GM12878 (cell line): ENCODE data around the gene ACAP2. TPM values are rescaled to one million over a fixed set of nuclear protein-coding genes. Genes with fewer than 3 reads are reported as not detected.

ENCODE experiments used
- ATAC-seq: fragments of 200-7000 bp; cut with Tn5 transposase; 3 replicates; pipeline ENCODE4 v1.9.1; 2020; ENCODE audit warnings: mild to moderate bottlenecking, moderate library complexity
- BruUV-seq: library from RNA; stranded (reverse); fragments of 400-500 nt; replicated peaks from 2 replicates; lab custom pipeline; 2021; lab: Mats Ljungman, UMichigan
- CTCF ChIA-PET: fragments of 300-600 bp; sonication (Branson Sonifier 250); formaldehyde crosslinking; extraction: SDS; loops from one replicate; lab custom pipeline; 2021; ENCODE audit warnings: inconsistent platforms; lab: Yijun Ruan, JAX
- POLR2A ChIA-PET: fragments of 350-600 bp; formaldehyde crosslinking; extraction: SDS; loops from one replicate; lab custom pipeline; 2021; ENCODE audit warnings: inconsistent platforms; lab: Charles Lee
- RAD21 ChIA-PET: fragments of 300-600 bp; sonication (Branson Sonifier 250); formaldehyde crosslinking; loops from one replicate; lab custom pipeline; 2023; ENCODE audit warnings: antibody characterized with exemption; ENCODE audit not compliant: unreplicated experiment; lab: Charles Lee
- SMC1A ChIA-PET: fragments of 300-600 bp; sonication (Branson Sonifier 250); formaldehyde crosslinking; loops from one replicate; lab custom pipeline; 2023; ENCODE audit not compliant: unreplicated experiment, uncharacterized antibody; lab: Charles Lee
- DNase-seq: peaks from one replicate; pipeline ENCODE4 v3.0.0-alpha.2; 2011; ENCODE audit warnings: low read depth, low spot score
- FAIRE-seq: peaks from 3 replicates; lab custom pipeline; 2011; peaks lifted over from hg19 to GRCh38; lab: Jason Lieb, UNC
- H2AFZ ChIP-seq: 2 replicates; pipeline ENCODE4 v1.6.0; 2011; ENCODE audit warnings: low read depth, low read length, control low read depth; ENCODE audit not compliant: control insufficient read depth
- H3K27ac ChIP-seq: 2 replicates; pipeline ENCODE4 v1.5.1; 2011; ENCODE audit warnings: control low read depth; ENCODE audit not compliant: control insufficient read depth, insufficient read depth
- H3K27me3 ChIP-seq, 2 experiments: replicated peaks in 1 of 2; 2 replicates each; pipeline versions ENCODE4 v1.6.0 to v1.6.1; 2011; ENCODE audit warnings: low read length in 1 of 2; ENCODE audit not compliant: control insufficient read depth in 2 of 2, insufficient read depth in 2 of 2
- H3K36me3 ChIP-seq, 2 experiments: 2 replicates each; pipeline ENCODE4 v1.5.1; 2011; ENCODE audit warnings: low read length in 1 of 2; ENCODE audit not compliant: control insufficient read depth in 2 of 2, insufficient read depth in 2 of 2
- H3K4me1 ChIP-seq: 2 replicates; pipeline ENCODE4 v1.6.1; 2011; ENCODE audit warnings: mild to moderate bottlenecking, low read length, moderate library complexity, mixed read lengths; ENCODE audit not compliant: control insufficient read depth, insufficient read depth
- H3K4me2 ChIP-seq: 2 replicates; pipeline ENCODE4 v1.6.0; 2011; ENCODE audit warnings: control low read depth; ENCODE audit not compliant: control insufficient read depth, insufficient read depth
- H3K4me3 ChIP-seq: fragments of 200-600 bp; sonication (generic); 2 replicates; pipeline ENCODE4 v1.5.1; 2016
- H3K79me2 ChIP-seq: 2 replicates; pipeline ENCODE4 v1.6.0; 2011; ENCODE audit warnings: low read length; ENCODE audit not compliant: control insufficient read depth, insufficient read depth
- H3K9ac ChIP-seq: 2 replicates; pipeline ENCODE4 v1.8.0; 2011; ENCODE audit warnings: low read length, control low read depth, mixed read lengths; ENCODE audit not compliant: control insufficient read depth, insufficient read depth
- H3K9me3 ChIP-seq: replicated peaks from 3 replicates; pipeline ENCODE4 v1.5.1; 2011; ENCODE audit warnings: mild to moderate bottlenecking, low read length; ENCODE audit not compliant: control insufficient read depth, insufficient read depth
- H4K20me1 ChIP-seq: 2 replicates; pipeline ENCODE4 v1.6.0; 2011; ENCODE audit not compliant: control insufficient read depth, insufficient read depth
- EGR1 ChIP-seq, 2 experiments: IDR thresholded peaks; 1 replicate in 1 of 2; 2 replicates in 1 of 2; pipeline ENCODE4 v1.6.1; 2011 to 2012; ENCODE audit warnings: low read depth in 2 of 2, low read length in 2 of 2, borderline replicate concordance in 1 of 2, mild to moderate bottlenecking in 1 of 2, moderate library complexity in 1 of 2
- ETV6 ChIP-seq, 2 experiments: fragments of 450-650 bp in 1 of 2; IDR thresholded peaks in 1 of 2; conservative IDR thresholded peaks in 1 of 2; 2 replicates each; pipeline ENCODE4 v1.6.1; 2014; ENCODE audit warnings: antibody characterized with exemption in 1 of 2, borderline replicate concordance in 1 of 2, low read depth in 1 of 2, mild to moderate bottlenecking in 1 of 2, moderate library complexity in 1 of 2
- FOS ChIP-seq: IDR thresholded peaks from 3 replicates; pipeline ENCODE4 v1.6.1; 2011; ENCODE audit warnings: borderline replicate concordance; ENCODE audit not compliant: insufficient read length; ENCODE audit errors: extremely low read depth
- NFYA ChIP-seq: IDR thresholded peaks from 2 replicates; pipeline ENCODE4 v1.6.1; 2011; ENCODE audit warnings: low read depth, mild to moderate bottlenecking, low read length, improper control_type of control experiment, borderline replicate concordance
- RAD21 ChIP-seq: IDR thresholded peaks from 2 replicates; pipeline ENCODE4 v1.6.1; 2011; ENCODE audit warnings: mild to moderate bottlenecking, low read depth, low read length, moderate library complexity; ENCODE audit not compliant: insufficient read depth
- SP1 ChIP-seq: IDR thresholded peaks from one replicate; pipeline ENCODE4 v1.6.1; 2011; ENCODE audit warnings: low read depth, low read length
- TAF1 ChIP-seq: IDR thresholded peaks from 2 replicates; pipeline ENCODE4 v1.6.1; 2011; ENCODE audit warnings: mild to moderate bottlenecking, low read depth, low read length, borderline replicate concordance
- TARDBP ChIP-seq: IDR thresholded peaks from 2 replicates; pipeline ENCODE4 v1.6.1; 2016; ENCODE audit warnings: borderline replicate concordance
- ZNF384 ChIP-seq: IDR thresholded peaks from 2 replicates; pipeline ENCODE4 v1.6.1; 2012; ENCODE audit warnings: low read depth, mild to moderate bottlenecking, low read length, improper control_type of control experiment, borderline replicate concordance
- WGBS: methylation state at CpG from one replicate; pipeline ENCODE4 v1.1.6; 2016; ENCODE audit warnings: low lambda C conversion rate; ENCODE audit not compliant: insufficient replicate concordance, insufficient coverage; ENCODE audit errors: missing lambda C conversion rate; 5-methylcytosine and 5-hydroxymethylcytosine counted together
- in situ Hi-C: fragments of 300-500 bp; cut with MboI; formaldehyde crosslinking; loops from 9 replicates; pipeline ENCODE4 v1.14.3; 2018; ENCODE audit warnings: mixed read lengths
- intact Hi-C: fragments of 100-400 bp; cut with micrococcal nuclease; formaldehyde crosslinking; loops from one replicate; pipeline ENCODE4 v1.14.2; 2022; ENCODE audit not compliant: unreplicated experiment
- polyA plus RNA-seq, 11 experiments: library from polyadenylated mRNA; depleted of rRNA in 4 of 11; unstranded in 6 of 11; stranded (reverse) in 5 of 11; fragments of >200 nt; fragmentation: Nextera tagmentation in 4 of 11; fragmentation: Illumina TruSeq in 1 of 11; extraction: Ambion mirVana in 4 of 11; extraction: Trizol in 1 of 11; gene quantifications; 1 replicate in 1 of 11; 2 replicates in 10 of 11; pipeline versions ENCODE4 v1.2.1 to v1.2.3, GENCODE V29; 2011 to 2016; ENCODE audit warnings: inconsistent platforms in 2 of 11, missing spikeins in 2 of 11, low read depth in 1 of 11
- total RNA-seq, 4 experiments: library from RNA; depleted of rRNA in 3 of 4; stranded (reverse); fragments of >200 nt in 3 of 4; fragmentation: Illumina TruSeq in 1 of 4; extraction: Trizol in 1 of 4; gene quantifications; 2 replicates each; pipeline versions ENCODE4 v1.2.1 to v1.2.3, GENCODE V29; 2013 to 2021
- TF ChIP-seq, protein P1 (sequence below): fragments of 450-650 bp; IDR thresholded peaks from 2 replicates; pipeline ENCODE4 v1.6.1; 2017; ENCODE audit warnings: mild to moderate bottlenecking, moderate library complexity
- TF ChIP-seq, protein P2 (sequence below): IDR thresholded peaks from 2 replicates; pipeline ENCODE4 v1.6.1; 2011; ENCODE audit warnings: borderline replicate concordance, low read depth, mild to moderate bottlenecking, moderate library complexity, low read length; ENCODE audit not compliant: insufficient read depth, poor library complexity, severe bottlenecking
- TF ChIP-seq, protein P3 (sequence below): IDR thresholded peaks from 2 replicates; pipeline ENCODE4 v1.6.1; 2012; ENCODE audit warnings: mild to moderate bottlenecking, low read depth, low read length
- TF ChIP-seq, protein P4 (sequence below): IDR thresholded peaks from 2 replicates; pipeline ENCODE4 v1.6.1; 2011; ENCODE audit warnings: borderline replicate concordance, low read depth, mild to moderate bottlenecking, moderate library complexity, mixed read lengths, low read length; ENCODE audit not compliant: insufficient read depth; ENCODE audit errors: extremely low read length

Gene ACAP2
- total and polyA plus RNA-seq, 10 of the 15 experiments (the other 5 are each of a cell fraction or from before 2014, with no cell fraction given), result 7.1 to 53.8 (median 35.7) TPM

DNA sequence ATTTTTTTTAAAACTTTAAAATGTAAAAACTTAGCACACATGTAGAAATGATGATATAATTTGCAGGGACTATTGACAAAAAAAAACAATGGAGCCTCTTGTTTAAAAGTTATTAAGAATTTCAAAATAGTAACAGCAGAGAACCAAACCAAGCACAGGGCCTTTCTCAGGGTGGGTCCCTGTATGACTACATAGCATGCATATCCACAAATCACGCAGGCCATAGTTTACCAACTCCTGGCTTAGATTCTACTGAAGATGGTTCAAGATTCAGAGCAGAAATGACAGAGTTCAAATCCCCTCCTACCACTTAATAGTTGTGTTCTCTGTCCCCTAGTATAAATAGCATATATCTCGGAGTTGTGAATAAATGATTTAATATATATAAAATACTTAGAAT is 19.0 kb downstream of the ACAP2 start:
- peaks cover 3% of the 10 kb centered on the region; the same call in 1 of the 2 replicates for H4K20me1 ChIP-seq
- FAIRE-seq, result no peak
- POLR2A ChIA-PET, result no interaction called here

More for the DNA sequence above, 19.0 kb downstream of the ACAP2 start:
- Histone ChIP-seq H3K9me3 (no peaks in the 10 kb centered on the region; the same call in 2 of the 3 replicates), H3K9ac (no peak overlapping the region), H3K27me3 (no peaks in the 10 kb centered on the region), H3K27ac (no peak overlapping the region), H3K36me3 (no peaks in the 10 kb centered on the region), H3K4me3 (no peak overlapping the region), H3K4me2 (no peak overlapping the region), H2AFZ (no peak overlapping the region), H3K79me2 (peaks cover 50% of the 10 kb centered on the region), H3K4me1 (no peaks in the 10 kb centered on the region)
- intact Hi-C loops, result no loop called here
- BruUV-seq, result no TSS peak
- 97% methylated on average over 2 of the region's 2 CpGs for WGBS
- ChIA-PET RAD21 (no interaction called here), CTCF (no interaction called here), SMC1A (no interaction called here)
- TF ChIP-seq, protein P1, sequence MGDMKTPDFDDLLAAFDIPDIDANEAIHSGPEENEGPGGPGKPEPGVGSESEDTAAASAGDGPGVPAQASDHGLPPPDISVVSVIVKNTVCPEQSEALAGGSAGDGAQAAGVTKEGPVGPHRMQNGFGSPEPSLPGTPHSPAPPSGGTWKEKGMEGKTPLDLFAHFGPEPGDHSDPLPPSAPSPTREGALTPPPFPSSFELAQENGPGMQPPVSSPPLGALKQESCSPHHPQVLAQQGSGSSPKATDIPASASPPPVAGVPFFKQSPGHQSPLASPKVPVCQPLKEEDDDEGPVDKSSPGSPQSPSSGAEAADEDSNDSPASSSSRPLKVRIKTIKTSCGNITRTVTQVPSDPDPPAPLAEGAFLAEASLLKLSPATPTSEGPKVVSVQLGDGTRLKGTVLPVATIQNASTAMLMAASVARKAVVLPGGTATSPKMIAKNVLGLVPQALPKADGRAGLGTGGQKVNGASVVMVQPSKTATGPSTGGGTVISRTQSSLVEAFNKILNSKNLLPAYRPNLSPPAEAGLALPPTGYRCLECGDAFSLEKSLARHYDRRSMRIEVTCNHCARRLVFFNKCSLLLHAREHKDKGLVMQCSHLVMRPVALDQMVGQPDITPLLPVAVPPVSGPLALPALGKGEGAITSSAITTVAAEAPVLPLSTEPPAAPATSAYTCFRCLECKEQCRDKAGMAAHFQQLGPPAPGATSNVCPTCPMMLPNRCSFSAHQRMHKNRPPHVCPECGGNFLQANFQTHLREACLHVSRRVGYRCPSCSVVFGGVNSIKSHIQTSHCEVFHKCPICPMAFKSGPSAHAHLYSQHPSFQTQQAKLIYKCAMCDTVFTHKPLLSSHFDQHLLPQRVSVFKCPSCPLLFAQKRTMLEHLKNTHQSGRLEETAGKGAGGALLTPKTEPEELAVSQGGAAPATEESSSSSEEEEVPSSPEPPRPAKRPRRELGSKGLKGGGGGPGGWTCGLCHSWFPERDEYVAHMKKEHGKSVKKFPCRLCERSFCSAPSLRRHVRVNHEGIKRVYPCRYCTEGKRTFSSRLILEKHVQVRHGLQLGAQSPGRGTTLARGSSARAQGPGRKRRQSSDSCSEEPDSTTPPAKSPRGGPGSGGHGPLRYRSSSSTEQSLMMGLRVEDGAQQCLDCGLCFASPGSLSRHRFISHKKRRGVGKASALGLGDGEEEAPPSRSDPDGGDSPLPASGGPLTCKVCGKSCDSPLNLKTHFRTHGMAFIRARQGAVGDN, result no peak
- no peak for TF ChIP-seq FOS
- TF ChIP-seq ZNF384, result no peak
- TF ChIP-seq, protein P2, sequence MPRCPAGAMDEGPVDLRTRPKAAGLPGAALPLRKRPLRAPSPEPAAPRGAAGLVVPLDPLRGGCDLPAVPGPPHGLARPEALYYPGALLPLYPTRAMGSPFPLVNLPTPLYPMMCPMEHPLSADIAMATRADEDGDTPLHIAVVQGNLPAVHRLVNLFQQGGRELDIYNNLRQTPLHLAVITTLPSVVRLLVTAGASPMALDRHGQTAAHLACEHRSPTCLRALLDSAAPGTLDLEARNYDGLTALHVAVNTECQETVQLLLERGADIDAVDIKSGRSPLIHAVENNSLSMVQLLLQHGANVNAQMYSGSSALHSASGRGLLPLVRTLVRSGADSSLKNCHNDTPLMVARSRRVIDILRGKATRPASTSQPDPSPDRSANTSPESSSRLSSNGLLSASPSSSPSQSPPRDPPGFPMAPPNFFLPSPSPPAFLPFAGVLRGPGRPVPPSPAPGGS, result no peak
- TF ChIP-seq, protein P3, sequence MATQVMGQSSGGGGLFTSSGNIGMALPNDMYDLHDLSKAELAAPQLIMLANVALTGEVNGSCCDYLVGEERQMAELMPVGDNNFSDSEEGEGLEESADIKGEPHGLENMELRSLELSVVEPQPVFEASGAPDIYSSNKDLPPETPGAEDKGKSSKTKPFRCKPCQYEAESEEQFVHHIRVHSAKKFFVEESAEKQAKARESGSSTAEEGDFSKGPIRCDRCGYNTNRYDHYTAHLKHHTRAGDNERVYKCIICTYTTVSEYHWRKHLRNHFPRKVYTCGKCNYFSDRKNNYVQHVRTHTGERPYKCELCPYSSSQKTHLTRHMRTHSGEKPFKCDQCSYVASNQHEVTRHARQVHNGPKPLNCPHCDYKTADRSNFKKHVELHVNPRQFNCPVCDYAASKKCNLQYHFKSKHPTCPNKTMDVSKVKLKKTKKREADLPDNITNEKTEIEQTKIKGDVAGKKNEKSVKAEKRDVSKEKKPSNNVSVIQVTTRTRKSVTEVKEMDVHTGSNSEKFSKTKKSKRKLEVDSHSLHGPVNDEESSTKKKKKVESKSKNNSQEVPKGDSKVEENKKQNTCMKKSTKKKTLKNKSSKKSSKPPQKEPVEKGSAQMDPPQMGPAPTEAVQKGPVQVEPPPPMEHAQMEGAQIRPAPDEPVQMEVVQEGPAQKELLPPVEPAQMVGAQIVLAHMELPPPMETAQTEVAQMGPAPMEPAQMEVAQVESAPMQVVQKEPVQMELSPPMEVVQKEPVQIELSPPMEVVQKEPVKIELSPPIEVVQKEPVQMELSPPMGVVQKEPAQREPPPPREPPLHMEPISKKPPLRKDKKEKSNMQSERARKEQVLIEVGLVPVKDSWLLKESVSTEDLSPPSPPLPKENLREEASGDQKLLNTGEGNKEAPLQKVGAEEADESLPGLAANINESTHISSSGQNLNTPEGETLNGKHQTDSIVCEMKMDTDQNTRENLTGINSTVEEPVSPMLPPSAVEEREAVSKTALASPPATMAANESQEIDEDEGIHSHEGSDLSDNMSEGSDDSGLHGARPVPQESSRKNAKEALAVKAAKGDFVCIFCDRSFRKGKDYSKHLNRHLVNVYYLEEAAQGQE, result no peak
- no peak for TF ChIP-seq TAF1
- no peak for TF ChIP-seq EGR1 (IDR thresholded peaks at IDR 0.05; ENCODE audit: borderline replicate concordance in 1 of 2, low read depth in 2 of 2, low read length in 2 of 2)
- no peak for TF ChIP-seq SP1
- TF ChIP-seq, protein P4, sequence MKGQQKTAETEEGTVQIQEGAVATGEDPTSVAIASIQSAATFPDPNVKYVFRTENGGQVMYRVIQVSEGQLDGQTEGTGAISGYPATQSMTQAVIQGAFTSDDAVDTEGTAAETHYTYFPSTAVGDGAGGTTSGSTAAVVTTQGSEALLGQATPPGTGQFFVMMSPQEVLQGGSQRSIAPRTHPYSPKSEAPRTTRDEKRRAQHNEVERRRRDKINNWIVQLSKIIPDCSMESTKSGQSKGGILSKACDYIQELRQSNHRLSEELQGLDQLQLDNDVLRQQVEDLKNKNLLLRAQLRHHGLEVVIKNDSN, result no peak
- no peak for TF ChIP-seq ETV6 (conservative IDR thresholded peaks at IDR 0.05 in 1 of 2, IDR thresholded peaks at IDR 0.05 in 1 of 2; ENCODE audit: borderline replicate concordance in 1 of 2, low read depth in 1 of 2)
- no peak for TF ChIP-seq TARDBP
- TF ChIP-seq NFYA, result no peak
- no peak for TF ChIP-seq RAD21
- DNase-seq (no peak), ATAC-seq (no peak)
- in situ Hi-C loops, result no loop called here
